HPDE6-E6E7 (cell line): Measurements from ENCODE around the gene OSBPL3.
"Not testable (repeated sequence)": the region's sequence is repeated elsewhere in the genome, so short reads cannot be mapped to it uniquely, and the experiment has no call there.

Experiments
- DNase-seq: peaks from one replicate; pipeline ENCODE4 v3.0.0; 2011; ENCODE audit warnings: missing footprints; ENCODE audit errors: extremely low spot score

Gene OSBPL3

GRCh38 chr7:24797270-24797669, 182.7 kb downstream of the OSBPL3 start:
- no peak for DNase-seq

- no peak for DNase-seq
Observed at GRCh38 chr7:24795407-24795767, 184.6 kb downstream of the OSBPL3 start.

GRCh38 chr7:24794751-24795406, 185.1 kb downstream of the OSBPL3 start:
- not testable (repeated sequence) for DNase-seq

DNA sequence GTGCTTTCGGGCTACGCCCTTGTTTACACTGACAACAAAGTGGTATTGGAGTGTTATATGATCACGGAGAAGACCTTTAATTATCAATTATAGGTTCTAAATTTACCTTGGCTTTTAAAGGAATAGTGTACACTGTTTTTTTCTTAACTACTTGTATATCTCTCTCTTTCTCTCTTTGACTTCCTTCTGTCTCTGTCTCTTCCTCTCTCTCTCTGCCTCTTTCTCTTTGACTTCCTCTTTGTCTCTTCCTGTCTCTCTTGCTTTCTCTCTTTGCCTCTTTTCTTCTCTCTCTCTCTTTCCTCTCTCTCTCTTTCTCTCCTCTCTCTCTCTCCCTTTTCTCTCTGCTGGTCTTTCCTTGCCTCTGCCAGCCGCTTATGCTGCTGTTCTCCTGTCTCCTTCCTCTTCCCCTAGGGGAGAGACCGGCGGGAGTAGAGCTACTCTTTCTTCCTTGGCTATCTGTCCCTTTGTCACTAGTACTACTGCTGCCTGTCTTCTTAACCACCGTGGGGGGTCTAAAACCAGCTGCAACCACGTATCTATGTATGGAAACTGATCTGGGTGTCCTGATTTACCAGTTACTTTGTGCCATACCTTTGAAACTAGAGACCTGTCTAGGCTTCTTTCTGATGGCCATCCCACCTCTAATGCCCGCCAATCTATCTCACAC, 185.9 kb downstream of the OSBPL3 start:
- DNase-seq, result no peak

- DNase-seq, result no peak
Observed at GRCh38 chr7:24788961-24789576, 190.9 kb downstream of the OSBPL3 start.

GRCh38 chr7:24788075-24788474, 191.9 kb downstream of the OSBPL3 start:
- DNase-seq, result no peak

DNA sequence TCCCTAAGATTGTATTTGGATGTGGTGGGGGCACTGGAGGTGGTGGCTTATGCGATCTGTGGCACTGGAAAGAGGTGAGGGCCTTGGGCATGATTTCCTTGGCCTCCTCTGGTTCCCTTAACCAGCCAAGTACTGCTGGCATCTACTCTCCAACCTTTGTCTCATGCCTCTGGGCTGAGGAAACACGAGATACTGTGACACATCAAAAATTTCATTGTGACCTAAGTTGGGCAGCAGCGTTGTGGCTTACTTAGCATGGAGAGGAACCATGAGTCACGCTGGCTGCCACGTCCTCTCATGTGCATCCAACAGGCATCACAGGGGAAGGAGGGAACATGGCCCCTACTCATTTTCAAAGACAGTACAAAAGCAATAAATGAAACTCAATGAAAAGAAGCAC, 193.0 kb downstream of the OSBPL3 start:
- peak; percentile 76 for DNase-seq

- no peak for DNase-seq
Observed at GRCh38 chr7:24786306-24786705, 193.7 kb downstream of the OSBPL3 start.

GRCh38 chr7:24784277-24784676, 195.7 kb downstream of the OSBPL3 start:
- DNase-seq, result no peak

- no peak for DNase-seq
Observed at GRCh38 chr7:24783698-24784097, 196.3 kb downstream of the OSBPL3 start.

DNA sequence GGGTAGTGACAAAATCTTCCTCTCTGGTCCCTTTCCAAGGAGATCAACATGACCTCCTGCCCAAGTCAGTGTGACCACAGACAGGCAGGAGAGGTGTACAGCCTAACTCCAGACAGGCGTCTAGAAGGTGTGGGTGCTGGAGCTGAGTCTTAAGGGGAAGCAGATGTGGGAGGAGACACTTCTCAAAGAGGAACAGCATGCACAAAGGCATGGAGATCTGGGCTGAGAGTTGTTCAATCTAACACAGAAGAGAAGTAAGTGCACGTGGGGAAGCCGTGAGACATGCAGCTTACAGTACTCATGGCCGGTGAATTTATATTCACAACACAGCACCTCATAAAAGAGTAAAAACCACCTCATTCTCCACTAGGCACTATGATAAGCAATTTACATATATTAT, 198.9 kb downstream of the OSBPL3 start:
- no peak for DNase-seq

DNA sequence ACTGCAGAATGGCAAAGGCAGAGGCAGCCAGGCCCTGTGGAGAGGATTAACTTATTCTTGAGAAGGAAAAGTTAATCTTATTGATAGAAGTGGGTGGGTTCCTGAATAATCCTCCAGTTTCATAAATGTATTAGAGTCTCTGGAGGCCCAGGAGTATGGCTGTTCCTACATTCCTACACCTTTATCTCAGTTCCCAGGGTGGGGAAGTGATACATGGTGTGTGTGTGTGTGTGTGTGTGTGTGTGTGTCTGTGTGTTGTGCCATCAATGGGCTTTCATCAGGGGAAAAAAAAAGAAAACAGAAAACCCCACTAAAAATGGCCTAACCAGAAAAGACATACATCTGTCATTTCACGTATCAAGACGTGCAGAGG, 200.7 kb downstream of the OSBPL3 start:
- no peak for DNase-seq

GRCh38 chr7:24778543-24779282, 201.3 kb downstream of the OSBPL3 start:
- no peak for DNase-seq

- DNase-seq, result no peak
Observed at GRCh38 chr7:24777806-24778205, 202.2 kb downstream of the OSBPL3 start.

GRCh38 chr7:24773646-24774045, 206.3 kb downstream of the OSBPL3 start:
- DNase-seq, result no peak

DNA sequence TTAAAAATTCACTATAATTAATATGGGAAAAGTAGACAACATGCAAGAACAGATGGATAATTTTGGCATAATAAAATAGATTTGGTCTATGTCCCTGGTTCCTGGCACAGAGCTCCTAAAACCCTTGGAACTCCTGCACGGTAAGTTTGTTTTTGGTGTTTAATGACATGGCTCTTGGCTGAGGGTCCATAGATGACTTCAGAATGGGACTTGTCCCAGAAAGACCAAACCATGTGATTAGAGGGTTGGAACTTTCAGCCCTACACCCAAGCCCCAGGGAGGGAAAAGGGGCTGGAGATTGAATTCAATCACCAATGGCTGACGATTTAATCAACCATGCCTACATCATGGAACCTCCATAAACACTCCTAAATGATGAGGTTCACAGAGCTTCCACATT, 210.1 kb downstream of the OSBPL3 start:
- no peak for DNase-seq

- no peak for DNase-seq
Observed at GRCh38 chr7:24769014-24769830, 210.8 kb downstream of the OSBPL3 start.

GRCh38 chr7:24767878-24768569, 212.0 kb downstream of the OSBPL3 start:
- DNase-seq, result no peak

GRCh38 chr7:24764972-24765744, 214.8 kb downstream of the OSBPL3 start:
- DNase-seq, result no peak

DNA sequence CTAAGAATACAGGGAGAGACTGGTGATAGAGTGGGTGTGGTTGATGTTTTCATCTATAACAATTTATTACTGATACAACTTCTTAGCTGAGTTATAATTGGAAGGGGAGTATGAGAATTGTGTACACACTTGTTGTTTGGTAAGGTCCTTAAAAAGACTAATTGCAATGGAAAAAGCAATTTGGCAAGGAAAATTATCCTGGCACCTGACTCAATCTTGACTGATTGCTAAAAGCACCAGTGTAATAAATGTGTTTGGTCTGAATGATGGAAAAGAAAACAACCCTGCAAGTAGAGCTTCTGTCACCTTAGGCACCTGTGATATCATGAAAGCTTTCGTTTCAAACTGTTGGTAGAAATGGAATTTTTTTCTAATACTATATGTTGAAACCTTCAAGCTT, 216.0 kb downstream of the OSBPL3 start:
- no peak for DNase-seq
